Nephron (organoid): ENCODE measurements around the gene CAMTA1.

Experiments used
- H3K27ac Mint-ChIP-seq, 3 experiments: 2 replicates each; pipeline ENCODE4 v1.8.0; 2020; ENCODE audit warnings: mixed read lengths in 3 of 3, mild to moderate bottlenecking in 2 of 3, moderate library complexity in 1 of 3
- H3K27me3 Mint-ChIP-seq: 2 replicates; pipeline ENCODE4 v1.8.0; 2021; ENCODE audit warnings: low read depth, mild to moderate bottlenecking, moderate library complexity, mixed read lengths
- H3K36me3 Mint-ChIP-seq: 2 replicates; pipeline ENCODE4 v1.8.0; 2020; ENCODE audit warnings: low read depth, mixed read lengths
- H3K4me1 Mint-ChIP-seq: 2 replicates; pipeline ENCODE4 v1.8.0; 2020; ENCODE audit warnings: mixed read lengths
- H3K4me3 Mint-ChIP-seq, 3 experiments: 2 replicates each; pipeline ENCODE4 v1.8.0; 2020; ENCODE audit warnings: mild to moderate bottlenecking in 3 of 3, mixed read lengths in 3 of 3, moderate library complexity in 2 of 3
- H3K9me3 Mint-ChIP-seq: 2 replicates; pipeline ENCODE4 v1.8.0; 2020; ENCODE audit warnings: mixed read lengths
- CTCF ChIP-seq, 3 experiments: fragments of 200-600 bp; sonication (generic); IDR thresholded peaks; one replicate each; pipeline ENCODE4 v1.5.0; 2021; ENCODE audit warnings: antibody characterized with exemption in 3 of 3; ENCODE audit not compliant: unreplicated experiment in 3 of 3

Gene CAMTA1

GRCh38 chr1:7719468-7720094 is 934.3 kb downstream of the CAMTA1 start:
- H3K27me3 Mint-ChIP-seq, result peaks cover 23% of the 10 kb centered on the region
- TF ChIP-seq CTCF (IDR thresholded peaks at IDR 0.05; ENCODE audit: unreplicated experiment in 3 of 3), result no peak
- peaks cover 17% of the 10 kb centered on the region for H3K4me1 Mint-ChIP-seq
- H3K9me3 Mint-ChIP-seq, result no peaks in the 10 kb centered on the region
- no peak overlapping the region for H3K27ac Mint-ChIP-seq
- H3K36me3 Mint-ChIP-seq, result no peaks in the 10 kb centered on the region
- H3K4me3 Mint-ChIP-seq, result no peak overlapping the region

GRCh38 chr1:7721940-7722669 is 936.9 kb downstream of the CAMTA1 start:
- H3K4me3 Mint-ChIP-seq, result no peak overlapping the region
- H3K27ac Mint-ChIP-seq, result peak overlapping the region in 1 of 3 experiments; percentile 33
- H3K4me1 Mint-ChIP-seq, result peaks cover 17% of the 10 kb centered on the region
- no peaks in the 10 kb centered on the region for H3K9me3 Mint-ChIP-seq
- TF ChIP-seq CTCF (IDR thresholded peaks at IDR 0.05; ENCODE audit: unreplicated experiment in 3 of 3), result no peak
- H3K27me3 Mint-ChIP-seq, result peaks cover 14% of the 10 kb centered on the region
- no peaks in the 10 kb centered on the region for H3K36me3 Mint-ChIP-seq

- Mint-ChIP-seq H3K27me3 (peaks cover 14% of the 10 kb centered on the region), H3K9me3 (no peaks in the 10 kb centered on the region), H3K4me3 (no peak overlapping the region), H3K27ac (no peak overlapping the region), H3K4me1 (peaks cover 17% of the 10 kb centered on the region), H3K36me3 (no peaks in the 10 kb centered on the region)
- no peak for TF ChIP-seq CTCF (IDR thresholded peaks at IDR 0.05; ENCODE audit: unreplicated experiment in 3 of 3)
These were observed 937.4 kb downstream of the CAMTA1 start for GRCh38 chr1:7722670-7723012.

GRCh38 chr1:7726623-7727022 is 941.4 kb downstream of the CAMTA1 start:
- Mint-ChIP-seq H3K4me3 (no peak overlapping the region), H3K27ac (peak overlapping the region in 1 of 3 experiments; percentile 30), H3K4me1 (peaks cover 6% of the 10 kb centered on the region), H3K36me3 (no peaks in the 10 kb centered on the region), H3K9me3 (peaks cover 2% of the 10 kb centered on the region), H3K27me3 (peaks cover 3% of the 10 kb centered on the region)
- no peak for TF ChIP-seq CTCF (IDR thresholded peaks at IDR 0.05; ENCODE audit: unreplicated experiment in 3 of 3)

GRCh38 chr1:7727809-7728471 is 942.7 kb downstream of the CAMTA1 start:
- no peak for TF ChIP-seq CTCF (IDR thresholded peaks at IDR 0.05; ENCODE audit: unreplicated experiment in 3 of 3)
- no peak overlapping the region for H3K27ac Mint-ChIP-seq
- H3K9me3 Mint-ChIP-seq, result peaks cover 2% of the 10 kb centered on the region
- H3K4me3 Mint-ChIP-seq, result no peak overlapping the region
- H3K36me3 Mint-ChIP-seq, result no peaks in the 10 kb centered on the region
- no peaks in the 10 kb centered on the region for H3K27me3 Mint-ChIP-seq
- H3K4me1 Mint-ChIP-seq, result no peaks in the 10 kb centered on the region
